Anterior cingulate cortex (tissue), 58 donors: ENCODE measurements around the gene SCO1.
A peak's percentile ranks its signal among the peaks of the same experiment; 100 is the strongest.
"Not testable (repeated sequence)": the region's sequence is repeated elsewhere in the genome, so short reads cannot be mapped to it uniquely, and the experiment has no call there.

Source experiments
- DNase-seq, 58 donors: peaks; one replicate each; lab custom pipeline; 2025; lab: John Stamatoyannopoulos, UW

SCO1 gene

DNA sequence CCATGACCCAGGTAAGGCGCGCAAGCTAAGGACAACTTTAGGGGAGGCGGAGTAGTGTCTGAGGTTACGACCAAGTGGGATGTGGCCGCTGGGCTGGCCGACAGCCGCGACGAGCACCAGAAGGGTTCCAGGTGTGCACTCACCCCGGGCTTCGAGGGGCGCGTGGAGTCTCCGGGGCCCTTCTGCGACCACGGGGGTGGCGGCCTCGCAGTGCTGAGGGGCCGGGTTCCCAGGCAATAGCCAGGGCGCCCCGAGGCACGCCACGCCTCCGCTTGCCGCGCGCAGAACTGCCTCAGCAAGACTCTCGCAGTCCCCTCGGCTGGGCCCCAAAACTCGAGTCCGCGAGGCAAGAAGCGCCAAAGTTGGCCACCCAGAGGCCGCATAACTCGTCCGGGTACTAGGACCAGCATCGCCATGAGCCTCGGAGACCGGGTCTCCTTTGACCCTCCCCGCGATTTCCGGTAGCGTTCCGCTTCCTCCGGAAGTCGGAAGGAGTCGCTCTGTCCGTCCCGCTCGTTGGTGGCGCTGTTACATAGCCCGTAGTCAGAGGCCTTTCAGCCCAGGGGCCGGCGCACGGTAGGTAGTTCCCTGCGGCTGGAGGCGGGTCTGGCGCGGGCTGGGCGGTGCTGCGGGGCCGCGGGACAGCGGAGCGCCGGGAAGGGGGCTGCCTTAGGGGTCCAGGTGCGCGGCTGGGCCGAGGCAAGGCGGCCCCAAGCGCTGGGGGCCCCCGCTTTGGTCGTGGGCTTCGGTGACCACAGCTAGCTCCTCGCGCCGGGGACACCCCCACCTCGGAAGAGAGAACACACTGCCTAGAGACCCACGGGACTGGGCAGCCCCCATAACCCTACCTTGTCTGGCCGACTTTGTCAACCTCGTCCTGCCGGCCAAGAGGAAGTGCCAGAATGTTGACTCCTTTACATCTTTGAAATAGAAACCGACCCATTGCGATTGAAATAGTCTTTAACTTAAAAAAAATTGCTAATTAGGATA, at the start of gene SCO1, which contains the start of gene ADPRM:
Gene SCO1, minus strand, starts transcription at position 442 of the 990 bp plus-strand sequence. Its CDS starts 26 bp downstream, at position 416.
Gene ADPRM, plus strand, starts transcription at position 503 of the 990 bp plus-strand sequence. CDS start 7,333 bp downstream, outside the sequence.
- DNase-seq, result peak; percentile 40 to 96 (median 90)

DNA sequence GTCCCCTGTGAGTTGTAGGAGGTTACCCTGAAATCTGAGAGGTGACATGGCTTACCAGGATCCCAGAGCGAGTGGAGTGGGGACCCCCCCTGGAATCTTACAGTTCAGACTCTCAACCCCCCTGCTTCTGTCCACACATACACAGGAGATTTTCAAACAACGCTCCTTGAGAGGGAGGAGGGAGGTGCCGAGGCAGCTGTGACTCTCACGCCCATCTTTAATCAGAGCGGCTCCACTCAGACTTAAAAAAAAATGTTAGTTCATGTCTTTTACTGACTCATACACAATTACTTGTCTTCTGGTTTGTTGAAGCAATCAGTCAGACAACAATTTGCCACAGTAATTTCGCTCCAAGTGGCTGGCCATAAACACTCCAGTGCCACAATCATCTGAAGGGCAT, 47.9 kb upstream of the SCO1 start:
- no peak for DNase-seq

DNA sequence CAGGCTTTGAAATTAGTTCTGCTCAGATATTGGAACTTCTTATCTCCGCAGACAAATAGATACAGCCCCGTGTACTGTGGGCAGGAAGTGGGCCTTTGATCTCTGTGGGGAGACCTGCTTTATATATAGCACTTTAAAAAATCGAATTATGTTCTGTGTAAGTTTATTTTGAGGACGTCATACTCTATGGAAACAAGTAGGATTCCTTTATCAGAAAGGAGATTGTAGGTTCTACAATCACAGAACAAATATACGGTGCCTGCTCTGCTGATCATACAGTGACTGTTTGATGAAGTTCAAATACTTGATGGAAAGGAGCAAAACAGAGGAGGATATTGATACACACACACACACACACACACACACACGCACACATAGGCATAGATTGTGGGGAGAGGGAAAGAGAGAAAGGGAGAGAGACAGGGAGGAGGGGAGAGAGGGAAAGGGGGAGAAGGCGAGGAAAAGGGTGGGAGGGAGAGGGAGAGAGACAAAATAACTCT, 47.2 kb upstream of the SCO1 start:
- DNase-seq, result no peak

DNA sequence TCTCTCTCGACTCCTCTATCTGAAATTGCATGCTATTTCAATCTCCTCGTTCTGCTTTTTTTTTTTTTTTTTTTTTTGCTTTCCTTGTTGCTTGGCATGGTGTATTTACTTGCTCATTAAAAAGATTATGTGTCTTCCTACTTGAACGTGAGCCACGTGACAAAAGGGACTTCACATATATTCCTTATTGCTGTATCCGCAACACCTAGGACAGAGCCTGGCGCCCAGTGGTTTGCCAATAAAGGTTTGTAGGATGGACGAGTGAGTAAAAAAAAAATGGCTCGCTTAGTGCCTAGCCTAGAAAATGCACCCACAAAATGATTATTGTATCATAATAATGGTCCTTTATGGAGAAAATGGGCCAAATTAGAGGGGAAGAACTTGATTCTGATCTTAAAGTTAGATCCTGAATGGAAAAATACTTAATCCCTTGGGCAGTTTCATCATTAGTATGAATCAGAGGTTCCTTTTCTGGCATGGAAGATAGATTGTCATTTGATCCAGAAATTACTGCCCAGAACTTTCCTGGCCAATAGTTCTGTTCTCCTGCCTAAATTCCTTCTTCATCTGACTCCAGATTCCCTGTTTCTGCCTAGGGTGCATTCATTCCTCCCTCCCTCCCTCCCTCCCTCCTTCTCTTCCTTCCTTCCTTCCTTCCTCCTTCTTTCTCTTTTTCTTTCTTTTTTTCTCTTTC, 46.1 kb upstream of the SCO1 start:
- no peak for DNase-seq

DNA sequence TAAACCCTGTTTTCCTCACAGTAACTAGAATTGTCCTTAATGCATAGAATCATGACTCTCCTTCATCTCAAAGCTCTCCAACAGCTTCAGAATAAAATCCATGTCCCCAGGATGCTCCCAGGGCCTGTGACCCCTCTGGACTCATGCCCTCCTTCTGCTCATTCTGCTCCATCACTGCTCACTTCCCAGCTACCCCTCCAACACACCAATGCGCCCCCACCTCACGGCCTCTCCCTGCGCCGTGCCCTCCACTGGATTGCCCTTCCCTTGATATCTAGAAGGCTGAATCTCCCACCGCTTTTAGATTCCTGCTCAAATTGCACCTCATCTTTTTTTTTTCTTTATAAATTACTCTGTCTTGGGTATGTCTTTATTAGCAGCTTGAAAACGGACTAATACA, 45.1 kb upstream of the SCO1 start:
- no peak for DNase-seq

DNA sequence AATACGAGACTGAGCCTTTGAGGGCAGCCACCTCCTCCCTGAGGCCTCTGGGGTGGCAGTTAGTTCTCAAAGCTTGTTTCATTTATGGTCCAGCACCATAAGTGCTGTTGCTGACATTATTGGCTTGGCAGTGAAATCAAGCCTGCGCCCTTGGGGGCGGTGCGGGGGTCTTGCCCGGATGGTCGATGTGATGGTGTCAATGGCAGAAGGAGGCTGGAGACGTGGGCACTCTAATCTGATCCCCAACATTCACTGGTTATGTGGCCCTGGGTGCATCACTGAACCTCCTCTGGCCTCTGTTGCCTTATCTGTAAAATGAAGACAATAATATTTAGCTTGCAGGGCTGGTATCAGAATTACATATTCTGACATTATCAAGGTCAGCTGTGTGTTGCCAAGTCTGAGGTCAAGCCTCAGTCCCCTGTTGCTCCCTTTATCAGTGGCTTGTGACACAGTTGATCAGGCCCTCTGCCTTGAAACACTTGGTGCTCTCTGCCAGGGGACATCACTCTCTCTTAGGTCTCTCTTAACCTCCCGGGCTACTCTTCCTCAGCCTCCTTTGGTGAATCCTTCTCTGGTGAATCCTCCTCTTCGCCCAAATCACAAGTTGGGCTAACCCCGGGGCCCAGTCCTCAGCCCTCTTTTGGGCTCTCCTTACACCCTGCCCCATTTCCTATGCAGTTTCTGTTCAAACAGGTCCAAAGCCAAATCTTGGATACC, 44.2 kb upstream of the SCO1 start:
- no peak for DNase-seq

DNA sequence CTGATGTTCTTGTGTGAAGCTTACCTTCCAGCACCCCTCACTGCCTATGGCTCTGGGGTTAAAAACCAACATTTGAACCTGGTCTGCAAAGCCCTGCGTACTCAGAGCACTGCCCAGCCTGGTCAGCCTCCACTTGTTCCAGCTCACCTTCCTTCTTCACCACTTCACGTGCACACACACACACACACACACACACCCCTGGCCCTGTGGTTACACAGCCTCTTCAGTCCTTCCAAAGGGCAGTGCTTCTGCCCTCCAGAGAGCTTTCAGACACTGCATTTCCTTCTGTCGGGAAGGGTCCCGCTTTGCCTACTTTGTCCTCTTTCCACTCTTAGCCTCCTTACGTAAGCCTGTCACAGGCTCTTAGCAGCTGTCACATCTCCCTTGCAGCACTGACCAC, 42.1 kb upstream of the SCO1 start:
- DNase-seq, result no peak

DNA sequence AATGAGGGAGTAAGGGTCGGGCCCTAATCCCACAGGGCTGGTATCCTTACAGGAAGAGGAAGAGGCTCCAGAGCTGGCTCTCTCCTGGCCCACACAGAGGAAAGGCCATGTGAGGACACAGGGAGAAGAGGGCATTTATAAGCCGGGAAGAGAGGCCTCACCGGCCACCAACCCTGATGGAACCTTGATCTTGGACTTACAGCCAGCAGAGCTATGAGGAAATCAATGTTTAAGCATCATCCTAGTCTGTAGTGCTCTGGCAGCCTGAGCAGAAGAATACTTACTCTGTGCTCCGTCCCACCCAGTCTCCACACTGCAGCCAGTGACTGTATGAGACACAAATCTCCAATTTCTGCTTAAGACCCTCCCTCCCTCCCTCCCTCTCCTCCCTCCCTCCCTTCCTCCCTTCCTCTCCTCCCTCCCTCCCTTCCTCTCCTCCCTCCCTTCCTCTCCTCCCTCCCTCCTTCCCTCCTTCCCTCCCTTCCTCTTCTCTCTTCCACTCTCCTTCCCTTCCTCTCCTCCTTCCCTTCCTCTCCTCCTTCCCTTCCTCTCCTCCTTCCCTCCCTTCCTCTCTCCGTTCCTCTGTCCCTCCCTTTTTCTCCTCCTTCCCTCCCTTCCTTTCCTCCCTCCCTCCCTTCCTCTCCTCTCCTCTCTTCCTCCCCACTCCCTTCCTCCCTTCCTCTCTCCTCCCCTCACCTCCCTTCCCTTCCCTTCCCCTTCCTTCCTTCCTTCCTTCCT, 41.4 kb upstream of the SCO1 start:
- DNase-seq, result no peak

DNA sequence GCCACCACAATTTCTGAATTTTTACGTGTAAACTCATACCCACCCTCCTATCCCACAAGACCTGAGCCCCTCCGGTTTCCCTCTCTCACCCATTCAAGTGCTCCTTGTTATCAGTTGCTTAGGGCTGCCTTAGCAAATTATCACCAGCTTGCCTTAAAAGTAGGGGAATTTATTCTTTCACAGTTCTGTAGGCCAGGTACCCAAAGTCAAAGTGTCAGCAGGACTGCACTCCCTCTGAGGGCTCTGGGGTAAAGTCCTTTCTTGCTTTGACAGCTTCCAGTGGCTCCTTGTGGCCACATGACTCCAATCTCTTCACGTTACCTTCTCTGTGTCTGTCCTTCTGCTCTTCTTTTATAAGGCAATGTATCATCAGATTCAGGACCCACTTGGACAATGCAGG, 40.4 kb upstream of the SCO1 start:
- DNase-seq, result no peak

DNA sequence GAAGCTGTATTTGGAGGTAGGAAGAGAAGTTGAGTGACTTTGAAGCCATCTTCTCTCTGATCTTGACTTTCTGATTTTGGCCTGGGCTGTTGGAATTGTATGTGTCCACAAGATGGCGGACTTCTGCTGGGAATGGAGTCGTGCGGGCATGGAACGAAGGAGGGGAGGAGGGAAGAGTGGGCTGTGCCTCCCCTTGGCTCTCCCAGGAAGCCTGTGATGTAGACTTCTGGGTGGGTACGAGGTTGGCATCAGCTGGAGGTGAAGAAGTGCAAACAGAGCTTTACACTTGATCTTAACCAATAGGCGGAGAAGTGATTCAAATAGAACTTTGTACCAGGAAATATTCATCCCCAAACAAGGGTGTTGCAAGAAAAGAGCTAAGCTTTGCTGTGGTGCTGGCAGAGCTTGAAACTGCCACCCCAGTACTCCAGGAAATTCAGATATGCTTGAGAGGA, 39.9 kb upstream of the SCO1 start:
- DNase-seq, result peak in 48 of 58 donors; percentile 8 to 75 (median 26)

DNA sequence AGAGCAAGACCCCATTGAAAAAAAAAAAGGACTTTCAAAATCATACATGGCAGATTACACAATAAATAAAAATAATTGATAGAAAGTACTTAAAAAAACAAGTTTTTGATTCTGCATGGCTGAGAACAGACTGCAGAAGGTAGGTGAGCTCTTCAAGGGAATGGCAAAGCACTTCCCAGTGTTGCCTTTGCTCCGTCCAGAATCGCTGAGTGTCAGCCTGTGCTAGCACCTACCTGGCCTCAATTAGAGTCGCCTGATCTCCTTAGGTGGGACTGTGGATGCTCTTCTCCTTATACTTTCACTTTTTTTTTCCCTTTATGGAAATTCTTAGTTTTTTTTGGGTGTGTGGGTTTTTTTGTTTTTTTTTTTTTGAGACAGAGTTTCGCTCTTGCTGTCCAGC, 38.5 kb upstream of the SCO1 start:
- no peak for DNase-seq

DNA sequence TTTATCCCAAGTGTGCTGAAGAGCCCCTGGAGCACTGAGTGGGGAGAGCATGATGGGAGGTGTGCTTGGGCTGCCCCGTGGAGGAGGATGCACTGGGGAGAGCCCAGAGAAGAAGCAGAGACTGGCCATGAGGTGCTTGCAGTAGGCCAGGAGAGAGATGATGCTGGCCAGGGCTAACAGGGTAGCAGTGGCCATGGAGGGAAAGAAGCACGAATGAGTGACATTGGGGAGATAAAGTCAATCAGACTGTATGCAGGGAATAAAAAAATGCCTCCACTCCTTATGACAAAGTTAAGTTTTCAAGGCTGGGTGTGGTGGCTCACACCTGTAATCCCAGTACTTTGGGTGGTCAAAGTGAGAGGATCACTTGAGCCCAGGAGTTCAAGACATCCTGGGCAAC, 37.9 kb upstream of the SCO1 start:
- no peak for DNase-seq

DNA sequence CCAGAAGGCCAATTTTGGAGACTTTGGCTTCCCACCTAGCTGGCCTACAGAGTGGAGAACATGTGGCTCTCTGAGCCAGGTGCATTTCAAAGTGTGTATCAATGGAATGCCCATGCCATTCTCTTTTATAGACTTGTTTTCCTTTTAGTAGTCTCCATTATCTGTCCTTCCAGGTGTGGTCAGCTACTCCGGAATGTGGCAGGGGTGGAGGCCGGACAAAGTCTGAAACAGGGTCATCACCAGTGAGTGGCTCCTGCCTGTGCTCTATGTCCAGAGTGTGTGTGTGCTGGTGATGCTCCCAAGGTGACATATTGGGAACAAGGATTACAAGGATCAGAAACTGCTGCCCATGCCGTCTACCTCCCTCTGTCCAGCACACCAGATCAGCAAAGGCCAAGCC, 36.3 kb upstream of the SCO1 start:
- DNase-seq, result no peak

DNA sequence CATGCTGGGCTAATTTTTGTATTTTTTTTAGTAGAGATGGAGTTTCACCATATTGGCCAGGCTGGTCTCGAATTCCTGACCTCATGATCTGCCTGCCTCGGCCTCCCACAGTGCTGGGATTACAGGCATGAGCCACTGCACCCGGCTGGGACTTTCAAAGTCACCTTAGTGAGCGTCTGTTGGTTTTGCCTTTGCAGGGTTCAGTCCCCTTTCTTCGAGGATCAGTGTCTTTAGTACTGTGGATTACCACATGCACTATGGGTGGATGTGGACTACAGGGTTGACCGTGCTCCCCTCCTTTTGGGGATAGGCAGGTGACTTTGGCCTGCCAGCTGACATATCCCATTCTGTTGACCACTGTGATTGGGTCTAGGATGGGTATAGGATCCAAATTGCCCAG, 34.8 kb upstream of the SCO1 start:
- not testable (repeated sequence) for DNase-seq

DNA sequence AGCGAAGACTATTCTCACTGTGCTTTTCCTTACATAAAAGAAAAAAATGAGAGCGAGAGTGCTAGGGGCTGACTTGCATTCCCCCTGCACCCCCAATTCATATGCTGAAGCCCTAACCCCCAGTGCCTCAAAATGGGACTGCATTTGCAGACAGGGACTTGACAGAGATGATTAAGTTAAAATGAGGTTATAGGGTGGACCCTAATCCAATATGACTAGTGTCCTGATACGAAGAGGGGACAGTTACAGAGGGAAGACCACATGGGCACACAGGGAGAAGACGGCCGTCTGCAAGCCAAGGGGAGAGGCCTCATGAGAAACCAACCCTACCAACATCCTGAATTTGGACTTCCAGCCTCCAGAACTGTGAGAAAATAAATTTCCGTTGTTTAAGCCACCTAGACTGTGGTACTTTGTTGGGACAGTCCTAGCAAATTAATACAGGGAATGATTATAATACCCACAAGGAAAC, 34.1 kb upstream of the SCO1 start:
- DNase-seq, result no peak

DNA sequence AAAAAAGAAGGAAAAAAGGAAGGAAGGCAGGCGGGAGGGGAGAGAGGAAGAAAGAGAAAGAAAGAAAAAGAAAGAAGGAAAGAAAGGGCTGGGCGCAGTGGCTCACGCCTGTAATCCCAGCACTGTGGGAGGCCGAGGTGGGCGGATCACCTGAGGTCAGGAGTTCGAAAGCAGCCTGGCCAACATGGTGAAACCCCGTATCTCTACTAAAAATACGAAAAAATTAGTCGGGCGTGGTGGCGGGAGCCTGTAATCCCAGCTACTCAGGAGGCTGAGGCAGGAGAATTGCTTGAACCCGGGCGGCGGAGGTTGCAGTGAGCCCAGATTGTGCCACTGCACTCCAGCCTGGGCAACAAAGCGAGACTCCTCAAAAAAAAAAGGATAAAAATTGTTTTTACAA, 32.9 kb upstream of the SCO1 start:
- DNase-seq, result not testable (repeated sequence)

DNA sequence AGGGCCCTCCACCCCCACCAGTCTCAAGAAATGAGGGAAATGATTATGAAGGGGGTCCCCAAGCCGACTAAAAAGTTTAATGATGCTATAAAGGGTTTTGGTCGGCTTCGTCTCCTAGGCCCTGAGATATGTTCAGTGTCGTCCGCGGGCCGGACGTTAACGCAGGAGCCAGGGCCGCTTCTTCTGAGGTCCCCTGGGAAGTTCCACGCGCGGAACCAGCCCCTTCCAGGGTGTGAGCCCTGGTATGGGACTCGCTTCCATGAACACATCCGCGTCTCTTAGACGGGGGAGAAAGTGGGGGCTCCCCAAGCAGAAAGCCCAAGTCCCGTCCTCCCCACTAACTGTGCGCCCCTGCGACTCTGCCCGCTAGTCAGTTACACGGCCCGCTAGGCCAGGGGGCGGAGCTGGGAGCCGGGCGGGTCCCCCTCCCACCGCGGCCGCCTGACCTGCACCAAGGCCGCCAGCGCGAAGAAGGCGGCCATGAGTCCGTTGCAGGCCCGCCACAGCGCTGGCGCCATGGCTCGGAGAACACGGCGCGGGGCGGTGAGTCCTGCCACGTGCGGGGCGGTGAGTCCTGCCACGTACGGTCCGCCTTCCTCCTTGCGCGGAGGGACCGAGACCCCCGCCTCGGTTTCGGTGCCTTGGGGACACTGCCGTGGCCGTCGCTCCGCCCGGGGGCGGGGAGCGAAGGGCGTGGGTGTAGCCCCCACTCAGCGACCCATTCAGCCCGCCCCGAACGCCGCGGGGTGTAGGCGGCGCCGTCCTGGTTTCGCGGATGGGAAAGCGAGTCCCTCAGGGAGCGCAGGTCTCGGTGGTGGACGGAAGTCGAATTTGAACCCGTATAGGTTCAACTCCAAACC, 32.2 kb upstream of the SCO1 start, which contains the start of gene TMEM220:
Gene TMEM220, minus strand, starts transcription at position 690 of the 860 bp plus-strand sequence. Its CDS starts 172 bp downstream, at position 518.
- peak in 53 of 58 donors; percentile 16 to 82 (median 53) for DNase-seq

DNA sequence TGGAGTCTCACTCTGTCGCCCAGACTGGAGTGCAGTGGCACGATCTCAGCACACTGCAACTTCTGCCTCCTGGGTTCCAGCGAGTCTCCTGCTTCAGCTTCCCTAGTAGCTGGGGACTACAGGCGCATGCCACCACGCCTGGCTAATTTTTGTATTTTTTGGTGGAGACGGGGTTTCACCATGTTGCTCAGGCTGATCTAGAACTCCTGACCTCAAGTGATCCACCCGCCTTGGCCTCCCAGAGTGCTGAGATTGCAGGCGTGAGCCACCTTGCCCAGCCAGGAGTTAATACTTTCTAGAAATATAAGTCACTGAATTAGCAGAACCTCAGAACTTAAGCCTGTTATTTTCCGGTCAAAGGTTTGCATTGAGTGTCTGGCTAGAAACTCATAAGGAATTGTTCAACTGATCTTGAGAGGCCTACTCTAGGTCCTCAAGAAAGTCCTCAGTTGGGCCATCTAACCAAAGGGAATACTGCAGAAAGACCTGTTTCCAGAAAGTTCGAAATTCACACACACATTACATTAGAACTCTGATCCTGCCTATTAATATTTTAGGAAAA, 31.1 kb upstream of the SCO1 start:
- DNase-seq, result no peak
